Uterus (tissue), 4 donors: ENCODE data around the gene DPY19L3. TPM values are rescaled to one million over a fixed set of nuclear protein-coding genes. Genes with fewer than 3 reads are reported as not detected.
"Not testable (repeated sequence)": the region's sequence is repeated elsewhere in the genome, so short reads cannot be mapped to it uniquely, and the experiment has no call there.

Experiments
- DNase-seq, 2 donors: peaks; one replicate each; pipeline ENCODE4 v3.0.0-alpha.2; 2019 to 2020
- H3K27ac ChIP-seq, 2 donors: fragments of 200-600 bp; sonication (generic); 1 replicate in 1 of 2; 2 replicates in 1 of 2; pipeline ENCODE4 v1.5.1; 2016 to 2018
- H3K27me3 ChIP-seq, 2 donors: fragments of 200-600 bp; sonication (generic); one replicate each; pipeline ENCODE4 v1.5.1; 2018 to 2019; ENCODE audit warnings: control low read depth in 1 of 2
- H3K36me3 ChIP-seq, 2 donors: fragments of 200-600 bp; sonication (generic); one replicate each; pipeline ENCODE4 v1.5.1; 2019; ENCODE audit warnings: control low read depth in 1 of 2
- H3K4me1 ChIP-seq, 2 donors: fragments of 200-600 bp; sonication (generic); one replicate each; pipeline ENCODE4 v1.5.1; 2018 to 2019; ENCODE audit warnings: control low read depth in 1 of 2
- H3K4me3 ChIP-seq, 2 donors: fragments of 200-600 bp; sonication (generic); 1 replicate in 1 of 2; 2 replicates in 1 of 2; pipeline ENCODE4 v1.5.1; 2018 to 2019; ENCODE audit warnings: mild to moderate bottlenecking in 1 of 2
- H3K9me3 ChIP-seq, 2 donors: fragments of 200-600 bp; sonication (generic); one replicate each; pipeline ENCODE4 v1.5.1; 2019; ENCODE audit warnings: control low read depth in 1 of 2
- POLR2A ChIP-seq, 2 donors: fragments of 450-650 bp; IDR thresholded peaks; one replicate each; pipeline ENCODE4 v1.6.1; 2016; ENCODE audit warnings: antibody characterized with exemption in 2 of 2, mild to moderate bottlenecking in 1 of 2, moderate library complexity in 1 of 2
- intact Hi-C: fragments of 100-400 bp; cut with DNase I; formaldehyde crosslinking; loops from one replicate; pipeline ENCODE4 v1.15.1; 2023; ENCODE audit warnings: low total_unique reads
- total RNA-seq, 4 donors: library from RNA; depleted of rRNA in 3 of 4; stranded (reverse); fragments of >200 nt in 3 of 4; gene quantifications; one replicate each; pipeline versions ENCODE4 v1.1.0 to v1.2.4, GENCODE V29; 2014 to 2023
- TF ChIP-seq, protein P1 (sequence below), 4 experiments: fragments of 200-600 bp in 2 of 4; fragments of 450-650 bp in 2 of 4; sonication (generic) in 2 of 4; IDR thresholded peaks; one replicate each; pipeline ENCODE4 v1.5.1; 2016 to 2019; ENCODE audit warnings: antibody characterized with exemption in 4 of 4, mild to moderate bottlenecking in 2 of 4, moderate library complexity in 1 of 4
- donor health status: DM: yes; HTN: yes; CAD: no.

The DPY19L3 gene
- total RNA-seq, 4 donors from 2014 or later: 10.2 to 58.9 (median 34.7) TPM

DNA sequence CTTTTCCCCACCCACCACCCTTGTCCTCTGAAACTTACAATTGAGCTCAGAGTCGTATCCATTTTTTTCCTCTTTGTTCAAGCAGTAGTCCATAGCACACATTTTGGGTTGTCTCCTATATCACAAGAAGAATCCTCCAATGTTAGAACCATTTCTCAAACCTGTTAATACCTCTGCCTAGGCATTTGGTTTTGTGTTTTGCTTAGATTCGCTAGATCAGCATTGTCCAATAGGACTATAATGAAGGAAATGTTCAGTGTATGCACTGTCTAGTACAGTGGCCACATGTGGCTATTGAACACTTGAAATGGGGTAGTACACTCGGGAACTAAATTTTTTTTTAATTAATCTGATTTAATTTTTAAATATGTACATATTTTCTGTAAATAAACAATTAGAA, 12.6 kb downstream of the DPY19L3 start:
- intact Hi-C loops: no loop called here
- DNase-seq: no peak
- TF ChIP-seq, protein P1, sequence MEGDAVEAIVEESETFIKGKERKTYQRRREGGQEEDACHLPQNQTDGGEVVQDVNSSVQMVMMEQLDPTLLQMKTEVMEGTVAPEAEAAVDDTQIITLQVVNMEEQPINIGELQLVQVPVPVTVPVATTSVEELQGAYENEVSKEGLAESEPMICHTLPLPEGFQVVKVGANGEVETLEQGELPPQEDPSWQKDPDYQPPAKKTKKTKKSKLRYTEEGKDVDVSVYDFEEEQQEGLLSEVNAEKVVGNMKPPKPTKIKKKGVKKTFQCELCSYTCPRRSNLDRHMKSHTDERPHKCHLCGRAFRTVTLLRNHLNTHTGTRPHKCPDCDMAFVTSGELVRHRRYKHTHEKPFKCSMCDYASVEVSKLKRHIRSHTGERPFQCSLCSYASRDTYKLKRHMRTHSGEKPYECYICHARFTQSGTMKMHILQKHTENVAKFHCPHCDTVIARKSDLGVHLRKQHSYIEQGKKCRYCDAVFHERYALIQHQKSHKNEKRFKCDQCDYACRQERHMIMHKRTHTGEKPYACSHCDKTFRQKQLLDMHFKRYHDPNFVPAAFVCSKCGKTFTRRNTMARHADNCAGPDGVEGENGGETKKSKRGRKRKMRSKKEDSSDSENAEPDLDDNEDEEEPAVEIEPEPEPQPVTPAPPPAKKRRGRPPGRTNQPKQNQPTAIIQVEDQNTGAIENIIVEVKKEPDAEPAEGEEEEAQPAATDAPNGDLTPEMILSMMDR (IDR thresholded peaks at IDR 0.05): no peak
- no peak for TF ChIP-seq POLR2A (IDR thresholded peaks at IDR 0.05)
- no peaks in the 10 kb centered on the region for H3K27me3 ChIP-seq
- H3K36me3 ChIP-seq: no peaks in the 10 kb centered on the region
- no peak overlapping the region for H3K4me3 ChIP-seq
- H3K4me1 ChIP-seq: no peaks in the 10 kb centered on the region
- H3K9me3 ChIP-seq: no peaks in the 10 kb centered on the region
- H3K27ac ChIP-seq: no peak overlapping the region

DNA sequence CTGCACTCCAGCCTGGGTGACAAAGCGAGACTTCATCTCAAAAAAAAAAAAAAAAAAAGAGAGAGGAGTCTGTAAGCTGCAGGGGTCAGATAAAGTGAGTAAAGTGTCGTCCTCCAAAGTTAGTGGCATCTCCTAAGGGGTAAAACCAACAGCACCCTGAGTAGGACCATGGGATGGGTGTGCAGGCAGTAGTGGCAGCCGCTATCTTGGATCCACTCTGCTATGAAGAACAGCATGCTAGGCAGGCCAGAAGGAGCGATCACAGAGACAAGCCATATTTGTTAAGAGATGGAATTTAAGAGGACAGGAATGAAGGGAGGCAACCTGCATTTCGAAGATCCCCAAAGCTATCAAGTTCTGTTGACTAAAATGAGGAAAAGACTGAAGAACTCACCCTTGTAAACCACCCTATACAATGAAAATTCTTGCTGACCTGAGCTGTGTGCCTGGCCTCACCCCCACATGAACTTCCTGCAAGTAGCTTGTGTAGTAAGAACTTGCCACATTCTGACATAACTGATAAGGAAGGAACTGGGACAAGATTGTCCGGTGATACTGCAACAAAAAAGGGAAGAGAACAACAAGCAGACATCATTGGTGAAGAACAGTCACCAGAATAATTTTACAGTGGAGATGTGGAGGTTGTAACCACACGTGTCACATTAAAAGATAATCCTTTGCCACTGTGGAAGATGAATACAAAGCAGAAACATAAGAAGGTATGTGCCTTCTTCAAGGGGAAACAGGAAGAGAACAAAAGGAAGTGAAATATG, 16.2 kb downstream of the DPY19L3 start:
- intact Hi-C loops: no loop called here
- H3K9me3 ChIP-seq: no peaks in the 10 kb centered on the region

DNA sequence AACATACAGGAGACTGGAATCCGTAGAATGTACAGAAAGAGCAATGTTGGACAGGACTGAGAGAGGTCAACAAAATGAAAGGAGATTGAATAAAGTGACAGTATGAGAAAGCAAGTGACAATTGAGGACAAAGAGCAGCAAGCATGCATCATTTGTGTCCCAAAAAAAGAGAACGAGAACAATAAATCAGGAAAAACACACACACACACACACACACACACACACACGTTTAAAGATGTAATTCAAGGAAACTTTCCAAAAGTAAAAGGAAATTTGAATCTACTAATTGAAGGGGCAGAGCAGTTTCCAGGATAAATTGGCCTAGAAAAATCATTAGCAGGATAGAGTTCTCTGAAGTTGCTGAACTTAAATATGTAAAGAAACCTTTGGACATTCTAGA, 16.9 kb downstream of the DPY19L3 start:
- no peaks in the 10 kb centered on the region for H3K27me3 ChIP-seq
- no peak overlapping the region for H3K27ac ChIP-seq
- DNase-seq: no peak
- no peaks in the 10 kb centered on the region for H3K4me1 ChIP-seq
- H3K4me3 ChIP-seq: no peak overlapping the region
- no peaks in the 10 kb centered on the region for H3K9me3 ChIP-seq
- intact Hi-C loops: no loop called here
- TF ChIP-seq, protein P1 (IDR thresholded peaks at IDR 0.05): no peak
- no peak for TF ChIP-seq POLR2A (IDR thresholded peaks at IDR 0.05)
- H3K36me3 ChIP-seq: no peaks in the 10 kb centered on the region

More for the DNA sequence above, 16.2 kb downstream of the DPY19L3 start:
- H3K4me3 ChIP-seq: no peak overlapping the region
- no peak overlapping the region for H3K27ac ChIP-seq
- no peaks in the 10 kb centered on the region for H3K4me1 ChIP-seq
- no peak for TF ChIP-seq POLR2A (IDR thresholded peaks at IDR 0.05)
- TF ChIP-seq, protein P1 (IDR thresholded peaks at IDR 0.05): no peak
- no peaks in the 10 kb centered on the region for H3K27me3 ChIP-seq
- no peaks in the 10 kb centered on the region for H3K36me3 ChIP-seq
- no peak for DNase-seq

DNA sequence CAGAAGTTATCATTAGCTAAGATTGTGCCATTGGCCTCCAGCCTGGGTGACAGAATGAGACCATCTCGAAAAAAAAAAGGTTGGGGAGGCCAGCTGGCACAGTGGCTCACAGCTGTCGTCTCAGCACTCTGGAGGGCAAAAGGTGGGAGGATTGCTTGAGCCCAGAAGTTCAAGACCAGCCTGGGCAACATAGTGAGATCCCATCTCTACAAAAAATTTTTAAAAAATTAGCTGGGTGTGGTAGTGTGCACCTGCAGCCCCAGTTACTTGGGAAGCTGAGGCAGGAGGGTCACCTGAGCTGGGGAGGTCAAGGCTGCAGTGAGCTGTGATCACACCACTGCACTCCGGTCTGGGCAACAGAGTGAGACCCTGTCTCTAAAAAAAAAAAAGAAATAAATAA, 18.4 kb downstream of the DPY19L3 start:
- H3K4me3 ChIP-seq, DNase-seq, intact Hi-C loops, H3K9me3 ChIP-seq, H3K4me1 ChIP-seq, H3K27me3 ChIP-seq, H3K36me3 ChIP-seq, H3K27ac ChIP-seq: not testable (repeated sequence)

DNA sequence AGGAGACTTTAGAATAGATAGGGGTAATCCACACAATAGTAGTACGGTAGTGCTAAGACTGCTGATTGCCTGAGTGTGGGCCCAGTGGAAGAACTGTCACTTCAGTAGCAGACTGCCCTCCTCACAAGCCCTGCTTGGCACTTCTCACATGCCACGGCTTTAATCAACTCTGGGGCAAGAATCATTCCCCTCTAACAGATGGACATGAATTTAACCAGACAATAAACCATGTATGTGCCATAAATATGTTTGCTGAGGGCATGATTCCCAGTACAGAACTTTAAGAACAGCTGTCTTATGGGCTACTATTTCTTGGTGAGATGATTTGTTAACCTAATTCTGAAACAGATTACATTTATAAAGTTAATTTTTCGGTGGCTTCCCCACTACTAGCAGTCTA, 22.0 kb downstream of the DPY19L3 start:
- H3K27me3 ChIP-seq: no peaks in the 10 kb centered on the region
- no peak overlapping the region for H3K27ac ChIP-seq
- intact Hi-C loops: no loop called here
- no peaks in the 10 kb centered on the region for H3K4me1 ChIP-seq
- no peak overlapping the region for H3K4me3 ChIP-seq
- TF ChIP-seq, protein P1 (IDR thresholded peaks at IDR 0.05): no peak
- TF ChIP-seq POLR2A (IDR thresholded peaks at IDR 0.05): no peak
- no peaks in the 10 kb centered on the region for H3K9me3 ChIP-seq
- no peaks in the 10 kb centered on the region for H3K36me3 ChIP-seq
- DNase-seq: no peak
